ENCODE data around the gene MIPEP.

DNA sequence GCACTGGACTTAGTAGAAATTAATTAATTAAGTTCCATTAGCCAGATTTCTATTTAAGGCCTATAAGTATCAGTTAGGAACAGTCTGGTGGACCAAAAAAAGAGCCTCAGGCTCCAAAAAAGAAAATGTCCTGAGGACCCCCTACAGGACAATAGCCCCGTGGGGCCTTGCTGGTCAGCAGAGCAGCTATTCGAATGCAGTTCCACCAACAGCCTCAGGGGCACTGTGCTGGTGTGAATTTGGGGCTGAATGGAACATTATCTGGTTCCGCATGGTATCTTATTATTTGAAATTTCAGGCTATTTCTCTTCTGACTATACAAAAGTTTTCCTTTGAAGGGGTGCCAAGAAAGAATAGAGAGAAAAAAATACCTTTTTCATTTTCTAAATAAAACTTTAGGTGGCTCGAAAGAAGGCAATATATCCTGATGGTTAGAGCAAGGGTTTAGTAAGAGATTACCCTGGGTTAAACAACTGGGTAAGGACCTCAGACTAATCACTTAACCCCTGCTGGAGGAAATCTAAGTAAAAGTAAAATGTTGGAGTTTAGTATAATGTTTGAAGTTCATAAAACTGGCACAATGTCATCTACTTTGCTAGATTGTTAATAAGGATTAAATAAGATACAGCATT, 147.2 kb downstream of the MIPEP start:
- TF ChIP-seq, protein P1, sequence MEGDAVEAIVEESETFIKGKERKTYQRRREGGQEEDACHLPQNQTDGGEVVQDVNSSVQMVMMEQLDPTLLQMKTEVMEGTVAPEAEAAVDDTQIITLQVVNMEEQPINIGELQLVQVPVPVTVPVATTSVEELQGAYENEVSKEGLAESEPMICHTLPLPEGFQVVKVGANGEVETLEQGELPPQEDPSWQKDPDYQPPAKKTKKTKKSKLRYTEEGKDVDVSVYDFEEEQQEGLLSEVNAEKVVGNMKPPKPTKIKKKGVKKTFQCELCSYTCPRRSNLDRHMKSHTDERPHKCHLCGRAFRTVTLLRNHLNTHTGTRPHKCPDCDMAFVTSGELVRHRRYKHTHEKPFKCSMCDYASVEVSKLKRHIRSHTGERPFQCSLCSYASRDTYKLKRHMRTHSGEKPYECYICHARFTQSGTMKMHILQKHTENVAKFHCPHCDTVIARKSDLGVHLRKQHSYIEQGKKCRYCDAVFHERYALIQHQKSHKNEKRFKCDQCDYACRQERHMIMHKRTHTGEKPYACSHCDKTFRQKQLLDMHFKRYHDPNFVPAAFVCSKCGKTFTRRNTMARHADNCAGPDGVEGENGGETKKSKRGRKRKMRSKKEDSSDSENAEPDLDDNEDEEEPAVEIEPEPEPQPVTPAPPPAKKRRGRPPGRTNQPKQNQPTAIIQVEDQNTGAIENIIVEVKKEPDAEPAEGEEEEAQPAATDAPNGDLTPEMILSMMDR (optimal IDR thresholded peaks at IDR 0.05 in 1 of 3, IDR thresholded peaks at IDR 0.05 in 1 of 3, conservative IDR thresholded peaks at IDR 0.05 in 1 of 3; ENCODE audit: extremely low read depth in 1 of 3, insufficient read depth in 2 of 3, low read length in 3 of 3) = peak; percentile 46 to 57 (median 57)
- no peak for TF ChIP-seq EZH2 (IDR thresholded peaks at IDR 0.05; ENCODE audit: low read length)
